Stimulated activated CD8-positive, alpha-beta memory T cell treated with anti-CD3 and anti-CD28 coated beads, Interleukin-15, amount 100 ng/mL, for 4 hours (primary cell): Measurements from ENCODE around the gene PFDN2.
A peak's percentile ranks its signal among the peaks of the same experiment; 100 is the strongest.
"Not testable (repeated sequence)": the region's sequence is repeated elsewhere in the genome, so short reads cannot be mapped to it uniquely, and the experiment has no call there.

Experiments used
- DNase-seq, 2 donors: peaks; one replicate each; pipeline ENCODE4 v3.0.0-alpha.2; 2020; ENCODE audit warnings: low read depth in 2 of 2

Gene PFDN2

GRCh38 chr1:161080441-161081405, 37.1 kb downstream of the PFDN2 start:
- DNase-seq, result no peak

GRCh38 chr1:161079436-161080110, 38.3 kb downstream of the PFDN2 start:
- DNase-seq, result no peak

GRCh38 chr1:161077426-161077825, 40.4 kb downstream of the PFDN2 start:
- DNase-seq, result no peak

GRCh38 chr1:161076410-161076809, 41.4 kb downstream of the PFDN2 start:
- no peak for DNase-seq

GRCh38 chr1:161074676-161075368, 43.0 kb downstream of the PFDN2 start:
- DNase-seq, result no peak

GRCh38 chr1:161073474-161074121, 44.2 kb downstream of the PFDN2 start:
- no peak for DNase-seq

GRCh38 chr1:161072751-161073449, 44.9 kb downstream of the PFDN2 start:
- DNase-seq, result no peak

GRCh38 chr1:161071886-161072371, 45.9 kb downstream of the PFDN2 start:
- no peak for DNase-seq

- no peak for DNase-seq
Observed at GRCh38 chr1:161070761-161071160, 47.1 kb downstream of the PFDN2 start.

GRCh38 chr1:161069731-161070270, 48.0 kb downstream of the PFDN2 start, which contains the start of gene ARHGAP30:
Gene ARHGAP30, minus strand, starts transcription at chr1:161069891. Its CDS starts 267 bp downstream, at chr1:161069624.
- peak; percentile 66 to 76 for DNase-seq

- no peak for DNase-seq
Observed at GRCh38 chr1:161069241-161069640, 48.6 kb downstream of the PFDN2 start.

GRCh38 chr1:161068306-161069234, 49.3 kb downstream of the PFDN2 start:
- DNase-seq, result peak; percentile 63 to 65

- no peak for DNase-seq
Observed at GRCh38 chr1:161066694-161067093, 51.1 kb downstream of the PFDN2 start.

- DNase-seq, result not testable (repeated sequence)
Observed at GRCh38 chr1:161065681-161066080, 52.2 kb downstream of the PFDN2 start.

- DNase-seq, result not testable (repeated sequence)
Observed at GRCh38 chr1:161063936-161064335, 53.9 kb downstream of the PFDN2 start.

GRCh38 chr1:161061419-161061818, 56.4 kb downstream of the PFDN2 start:
- DNase-seq, result no peak

- no peak for DNase-seq
Observed at GRCh38 chr1:161059293-161059692, 58.5 kb downstream of the PFDN2 start.

- no peak for DNase-seq
Observed at GRCh38 chr1:161054805-161055204, 63.0 kb downstream of the PFDN2 start.

GRCh38 chr1:161054232-161054631, 63.6 kb downstream of the PFDN2 start:
- DNase-seq, result no peak
